ENCODE measurements around the gene PLPP4.

DNA sequence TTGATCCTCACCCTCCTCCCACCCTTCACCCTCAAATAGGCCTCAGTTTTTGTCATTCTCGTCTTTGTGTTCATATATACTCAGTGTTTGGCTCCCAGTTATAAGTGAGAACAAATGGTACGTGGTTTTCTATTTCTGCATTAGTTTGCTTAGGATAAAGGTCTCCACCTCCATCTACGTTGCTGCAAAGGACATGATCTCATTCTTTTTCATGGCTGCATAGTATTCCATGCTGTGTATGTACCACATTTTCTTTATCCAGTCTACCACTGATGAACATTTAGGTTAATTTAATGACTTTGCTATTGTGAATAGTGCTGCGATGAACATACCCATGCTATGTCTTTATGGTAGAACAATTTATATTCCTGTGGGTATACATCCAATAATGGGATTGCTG lies 91.2 kb downstream of the PLPP4 start:
- no peak for TF ChIP-seq POLR2A (IDR thresholded peaks at IDR 0.05)
- TF ChIP-seq, protein P1, sequence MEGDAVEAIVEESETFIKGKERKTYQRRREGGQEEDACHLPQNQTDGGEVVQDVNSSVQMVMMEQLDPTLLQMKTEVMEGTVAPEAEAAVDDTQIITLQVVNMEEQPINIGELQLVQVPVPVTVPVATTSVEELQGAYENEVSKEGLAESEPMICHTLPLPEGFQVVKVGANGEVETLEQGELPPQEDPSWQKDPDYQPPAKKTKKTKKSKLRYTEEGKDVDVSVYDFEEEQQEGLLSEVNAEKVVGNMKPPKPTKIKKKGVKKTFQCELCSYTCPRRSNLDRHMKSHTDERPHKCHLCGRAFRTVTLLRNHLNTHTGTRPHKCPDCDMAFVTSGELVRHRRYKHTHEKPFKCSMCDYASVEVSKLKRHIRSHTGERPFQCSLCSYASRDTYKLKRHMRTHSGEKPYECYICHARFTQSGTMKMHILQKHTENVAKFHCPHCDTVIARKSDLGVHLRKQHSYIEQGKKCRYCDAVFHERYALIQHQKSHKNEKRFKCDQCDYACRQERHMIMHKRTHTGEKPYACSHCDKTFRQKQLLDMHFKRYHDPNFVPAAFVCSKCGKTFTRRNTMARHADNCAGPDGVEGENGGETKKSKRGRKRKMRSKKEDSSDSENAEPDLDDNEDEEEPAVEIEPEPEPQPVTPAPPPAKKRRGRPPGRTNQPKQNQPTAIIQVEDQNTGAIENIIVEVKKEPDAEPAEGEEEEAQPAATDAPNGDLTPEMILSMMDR (IDR thresholded peaks at IDR 0.05) = no peak
- TF ChIP-seq POLR2AphosphoS5 (IDR thresholded peaks at IDR 0.05) = no peak

Measured in prostate gland (tissue), 2 donors.